ENCODE measurements around the gene MRTFB.

MRTFB gene

DNA sequence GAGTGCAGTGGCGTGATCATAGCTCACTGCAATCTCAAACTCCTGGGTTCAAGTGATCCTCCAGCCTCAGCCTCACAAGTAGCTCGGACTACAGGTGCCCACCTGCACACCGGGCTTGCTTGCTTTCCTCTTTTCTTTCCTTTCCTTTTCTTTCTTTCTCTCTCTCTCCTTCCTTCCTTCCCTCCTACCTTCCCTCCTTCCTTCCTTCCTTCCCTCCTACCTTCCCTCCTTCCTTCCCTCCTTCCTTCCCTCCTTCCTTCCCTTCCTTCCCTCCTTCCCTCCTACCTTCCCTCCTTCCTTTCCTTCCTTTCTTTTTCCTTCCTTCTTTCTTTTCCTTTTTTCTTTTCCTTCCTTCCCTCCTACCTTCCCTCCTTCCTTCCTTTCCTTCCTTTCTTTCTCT lies 225.5 kb downstream of the MRTFB start:
- DNase-seq, result no peak

DNA sequence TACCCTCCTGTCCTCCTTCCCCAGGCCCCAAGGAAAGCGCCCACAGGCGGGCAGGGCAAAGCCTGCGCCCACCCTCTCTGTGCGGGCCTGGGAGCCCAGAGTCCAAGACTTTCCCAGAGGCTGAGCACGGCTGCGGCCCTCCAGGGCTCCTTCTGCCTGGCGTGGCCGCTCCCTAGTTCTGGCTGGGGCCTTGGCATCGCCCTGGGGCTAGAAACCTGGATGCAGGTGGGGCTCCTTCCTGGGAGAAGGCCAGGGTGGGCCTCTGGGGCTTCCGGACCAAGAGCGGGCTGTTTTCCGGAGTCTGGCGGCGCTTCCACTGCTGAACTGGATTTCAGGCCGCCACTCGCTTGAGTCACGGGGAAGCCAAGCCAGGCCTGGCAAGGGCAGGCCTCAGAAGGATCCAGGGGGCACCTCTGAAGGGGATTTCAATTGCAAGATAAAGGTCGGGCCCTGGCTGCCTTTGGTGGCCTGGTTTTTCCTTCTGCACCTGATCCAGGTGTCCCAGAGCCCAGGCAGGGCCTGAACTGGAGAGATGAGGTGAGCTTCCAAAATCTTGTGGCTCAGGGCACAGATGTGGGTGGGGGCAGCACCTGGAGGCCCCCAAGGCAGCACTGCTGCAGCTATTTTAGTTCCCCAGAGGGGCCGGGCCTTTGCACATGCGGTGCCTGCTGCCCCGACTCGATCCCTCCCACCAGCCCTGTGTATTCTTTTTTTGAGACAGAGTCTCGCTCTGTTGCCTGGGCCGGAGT lies 227.4 kb downstream of the MRTFB start:
- no peak for DNase-seq

DNA sequence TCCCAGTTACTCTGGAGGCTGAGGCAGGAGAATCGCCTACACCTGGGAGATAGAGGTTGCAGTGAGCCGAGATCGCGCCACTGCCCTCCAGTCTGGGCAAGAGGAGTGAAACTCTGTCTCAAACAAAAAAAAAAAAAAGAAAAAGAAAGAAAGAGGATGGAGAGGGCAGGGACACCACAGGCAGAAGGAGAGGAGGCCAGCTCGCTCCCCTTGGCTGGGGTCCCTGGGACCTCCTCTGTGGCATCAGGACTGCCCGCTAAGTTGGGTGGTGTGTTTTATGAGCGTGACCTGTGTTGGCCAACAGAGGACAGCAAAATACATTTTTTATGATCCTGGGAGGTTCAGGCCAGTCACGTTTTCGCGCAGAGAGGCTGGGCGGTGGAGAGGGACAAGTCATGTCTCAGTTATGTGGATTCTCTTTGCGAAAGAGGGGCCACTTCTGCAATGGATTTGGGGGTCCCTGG lies 229.6 kb downstream of the MRTFB start:
- DNase-seq, result no peak

DNA sequence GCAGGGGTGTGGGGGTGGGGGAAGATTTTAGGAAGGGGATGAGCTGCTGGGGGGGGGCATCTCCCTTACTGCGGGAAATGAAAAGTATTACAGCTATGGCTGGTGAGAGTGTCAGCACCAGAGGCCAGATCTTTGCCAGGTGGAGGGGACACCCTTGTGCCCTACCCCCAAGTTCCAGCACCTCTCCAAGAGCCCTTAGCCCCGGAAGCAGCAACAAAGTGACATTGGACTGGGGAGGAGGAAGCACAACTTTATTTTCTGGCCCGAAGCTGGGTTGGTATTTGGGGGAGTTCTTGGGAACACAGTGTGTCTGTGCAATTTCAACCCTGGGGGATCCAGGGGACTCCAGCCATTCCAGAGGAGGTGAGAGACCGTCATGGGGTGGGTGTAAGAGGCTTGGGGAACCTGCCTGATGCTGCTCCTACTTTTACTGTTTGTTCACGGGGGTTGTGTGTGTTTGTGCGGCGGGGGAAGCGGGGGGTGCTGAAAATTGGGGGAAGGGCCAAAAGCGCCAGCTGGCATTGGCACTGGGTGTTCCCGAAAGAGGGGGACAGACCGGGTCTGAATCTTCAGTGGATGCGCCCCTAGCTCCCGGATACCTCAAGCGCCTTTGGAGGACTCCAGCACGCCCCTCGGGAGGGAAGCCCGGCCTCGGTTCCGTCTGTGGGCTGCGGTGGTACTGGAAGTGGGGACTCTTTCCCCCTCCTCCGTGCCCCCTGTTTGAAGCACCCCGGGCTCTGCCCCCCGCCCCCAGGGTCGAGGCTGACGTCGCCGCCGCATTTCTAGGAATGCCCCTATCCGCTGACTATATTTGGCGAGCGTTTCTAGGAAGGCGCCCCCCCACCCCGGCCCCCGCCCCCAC lies 230.3 kb downstream of the MRTFB start:
- no peak for DNase-seq

DNA sequence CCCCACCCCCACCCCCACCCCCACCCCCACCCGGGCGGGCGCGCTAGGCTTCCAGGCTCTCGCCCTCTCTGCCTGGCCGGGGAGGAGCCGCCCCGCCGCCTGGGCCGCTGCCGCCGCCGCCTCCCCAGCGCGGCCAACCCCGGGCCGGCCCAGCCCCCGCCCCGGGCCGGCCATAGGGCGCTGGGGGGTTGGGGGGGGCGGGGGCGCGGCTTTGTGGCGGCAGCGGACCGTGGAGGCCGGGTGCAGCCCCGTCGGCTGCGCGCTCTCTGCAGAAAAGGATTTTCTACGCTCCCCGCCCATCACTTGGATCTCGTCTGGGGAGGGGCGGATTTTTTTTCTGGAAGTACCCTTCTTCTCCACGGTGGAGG lies 230.9 kb downstream of the MRTFB start:
- DNase-seq, result no peak

DNA sequence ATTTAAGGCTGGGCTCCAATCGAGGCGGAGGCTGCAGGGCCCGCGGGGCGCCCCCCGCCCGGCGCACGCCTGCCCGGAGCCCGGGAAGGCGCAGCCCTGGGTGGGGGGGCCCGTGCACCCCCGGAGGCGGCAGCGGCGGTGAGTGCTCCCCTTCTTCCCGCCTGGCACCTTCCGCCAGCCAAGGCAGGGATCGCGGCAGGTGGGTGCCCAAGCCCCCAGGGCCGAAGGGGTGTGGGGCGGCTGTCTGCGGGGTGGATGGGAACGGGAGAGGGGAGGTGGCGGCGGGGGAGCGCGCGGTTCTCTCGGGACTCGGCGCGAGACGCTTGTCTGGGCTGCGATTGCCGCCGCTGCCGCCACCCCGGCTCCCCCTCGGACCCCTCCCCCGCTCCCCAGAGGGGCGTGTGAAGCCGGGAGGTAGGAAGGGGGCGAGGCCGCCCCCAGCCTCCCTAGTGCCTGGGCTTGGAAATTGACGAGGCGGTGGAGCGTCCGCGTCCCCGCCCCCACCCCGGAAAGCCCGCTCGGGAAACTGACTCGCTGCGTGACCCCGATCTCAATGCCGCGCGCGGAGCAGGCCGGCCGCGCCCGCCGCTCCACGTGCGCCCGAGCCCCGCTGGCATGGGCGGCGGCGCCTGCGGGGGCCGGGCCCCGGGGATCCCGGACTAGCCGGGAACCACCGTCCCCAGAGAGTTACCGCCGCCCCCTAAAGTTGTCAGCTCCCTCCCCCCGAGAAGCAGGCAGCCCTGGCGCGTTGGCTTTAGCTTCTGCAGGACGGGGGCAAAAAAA lies 231.5 kb downstream of the MRTFB start:
- no peak for DNase-seq

DNA sequence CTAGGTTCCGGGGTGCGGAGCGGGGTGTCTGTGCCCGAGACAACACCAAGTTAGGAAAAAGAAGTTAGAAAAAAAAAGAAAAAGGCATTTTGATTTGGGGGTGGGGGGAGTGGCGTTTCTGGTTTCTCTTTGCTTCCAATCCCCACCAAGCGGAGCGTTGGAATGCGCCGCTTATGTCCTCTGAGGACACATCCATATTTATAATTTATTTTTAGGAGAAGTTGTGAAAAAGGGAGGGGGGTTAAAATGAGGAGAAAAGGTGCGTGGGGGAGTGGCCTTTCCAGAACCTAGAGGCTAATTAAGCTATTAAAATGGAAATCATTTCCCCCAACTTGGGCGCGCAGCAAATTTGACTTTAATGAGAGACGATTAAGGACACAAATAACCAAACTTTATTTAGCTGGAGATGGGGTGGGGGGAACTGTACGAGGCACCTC lies 232.1 kb downstream of the MRTFB start:
- DNase-seq, result no peak

DNA sequence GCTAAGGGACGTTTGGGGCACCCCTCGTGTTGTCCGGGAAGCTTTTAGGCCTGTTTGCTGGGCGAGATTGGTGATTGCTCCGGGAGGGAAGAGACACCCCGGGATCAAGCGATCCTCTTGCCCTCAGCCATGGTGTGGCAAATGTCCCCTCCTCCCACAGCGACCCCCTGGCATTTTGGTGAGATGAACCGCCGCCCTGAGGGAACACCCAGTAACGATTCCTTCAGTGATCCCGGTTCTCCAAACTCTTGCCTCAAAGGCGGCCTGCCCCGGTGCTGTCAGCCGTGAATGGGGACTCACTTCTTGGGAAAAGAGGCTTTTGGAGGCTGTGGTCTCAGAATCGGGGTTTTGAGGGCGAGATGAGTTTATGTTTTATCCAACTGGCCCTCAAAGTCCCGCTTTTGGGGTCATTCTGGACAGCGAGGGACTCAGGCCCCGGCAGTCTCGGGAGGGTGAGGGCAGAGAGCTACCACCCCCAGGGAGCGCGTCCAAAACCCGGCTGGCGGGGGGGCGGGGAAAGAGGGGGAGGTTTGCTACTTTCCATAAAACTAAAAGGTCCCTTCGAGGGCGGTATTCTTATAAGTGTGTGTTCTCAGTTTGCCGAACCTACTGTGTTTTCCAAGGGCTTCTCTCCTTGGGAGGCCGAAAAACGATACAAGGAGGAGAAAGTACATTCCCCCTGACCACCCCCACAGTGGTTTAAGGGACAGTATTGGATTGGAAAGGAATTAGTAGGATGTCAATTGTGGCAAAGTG lies 232.7 kb downstream of the MRTFB start:
- no peak for DNase-seq

DNA sequence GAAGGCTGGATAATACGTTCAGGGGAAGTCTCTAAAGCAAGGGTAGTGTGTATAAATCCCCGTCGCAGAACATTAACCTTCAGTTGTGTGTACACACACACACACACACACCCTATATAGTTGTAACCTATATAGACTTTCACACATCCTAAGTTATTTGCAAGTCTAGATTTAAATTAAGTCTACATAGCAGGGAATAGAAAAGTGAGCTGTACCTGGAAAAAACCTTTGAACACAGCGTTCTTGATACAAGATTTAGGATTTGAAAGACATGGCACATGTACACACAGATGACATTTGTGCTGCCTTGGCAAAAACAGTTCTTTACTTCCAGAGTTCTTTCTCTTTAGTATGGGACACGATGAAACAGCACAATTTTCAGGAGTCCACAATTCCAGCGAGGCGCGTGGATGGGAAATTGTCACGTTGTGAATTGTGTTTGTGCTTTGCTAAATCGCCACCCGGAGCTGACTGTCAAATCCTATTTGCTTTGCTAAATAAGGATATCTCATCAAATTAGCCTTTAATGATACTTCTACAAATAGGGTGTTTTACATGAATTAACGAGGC lies 233.9 kb downstream of the MRTFB start:
- DNase-seq, result no peak

DNA sequence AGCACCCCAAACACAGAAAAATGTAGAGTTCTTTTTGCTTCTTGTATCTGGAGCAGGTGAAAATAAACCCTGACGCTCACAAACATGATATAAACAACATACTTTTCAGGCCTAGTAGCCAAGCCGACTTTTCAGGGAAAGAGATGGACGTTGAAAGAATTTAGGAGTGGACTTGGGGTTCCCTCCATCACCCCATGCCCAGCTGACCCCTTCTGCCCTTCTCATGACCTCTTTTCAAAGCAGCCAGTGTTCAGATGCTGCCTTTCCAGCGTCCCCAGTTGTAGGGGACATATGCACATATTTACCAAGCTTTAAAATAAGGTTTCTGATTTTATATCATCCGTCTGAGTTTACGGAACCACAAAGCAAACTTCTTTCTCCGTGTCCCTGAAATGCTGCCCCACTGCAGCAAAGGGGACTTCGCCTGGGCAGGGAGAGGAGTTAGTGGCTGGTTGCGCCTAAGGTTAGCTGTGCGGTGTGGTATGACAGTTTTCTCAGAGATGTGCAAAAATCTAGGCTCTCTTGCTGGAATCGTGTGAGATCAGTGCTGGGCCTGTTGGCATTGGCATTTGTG lies 235.5 kb downstream of the MRTFB start:
- DNase-seq, result no peak

DNA sequence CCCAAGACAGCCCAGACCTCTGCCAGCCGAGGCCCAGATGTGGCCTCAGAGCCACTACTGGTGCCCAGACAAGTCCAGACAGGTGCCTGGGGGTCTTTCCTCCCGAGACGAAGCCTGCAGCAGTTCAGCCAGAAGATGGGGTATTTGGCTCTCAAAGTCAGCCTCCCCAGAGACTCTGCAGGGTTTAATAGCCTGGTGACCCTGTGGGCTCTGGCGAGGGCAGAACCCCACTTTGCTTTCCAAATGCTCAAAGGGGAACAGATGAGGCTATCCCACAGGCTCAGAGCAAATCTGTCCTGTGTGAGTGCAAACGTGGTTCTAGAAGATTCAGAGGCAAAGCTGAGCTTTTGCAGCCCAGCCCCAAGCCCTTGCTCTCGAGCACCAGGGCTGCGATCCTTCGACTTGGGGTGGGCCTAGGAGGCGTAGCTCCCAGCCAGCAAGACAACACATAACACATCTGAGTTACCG lies 236.0 kb downstream of the MRTFB start:
- DNase-seq, result no peak

DNA sequence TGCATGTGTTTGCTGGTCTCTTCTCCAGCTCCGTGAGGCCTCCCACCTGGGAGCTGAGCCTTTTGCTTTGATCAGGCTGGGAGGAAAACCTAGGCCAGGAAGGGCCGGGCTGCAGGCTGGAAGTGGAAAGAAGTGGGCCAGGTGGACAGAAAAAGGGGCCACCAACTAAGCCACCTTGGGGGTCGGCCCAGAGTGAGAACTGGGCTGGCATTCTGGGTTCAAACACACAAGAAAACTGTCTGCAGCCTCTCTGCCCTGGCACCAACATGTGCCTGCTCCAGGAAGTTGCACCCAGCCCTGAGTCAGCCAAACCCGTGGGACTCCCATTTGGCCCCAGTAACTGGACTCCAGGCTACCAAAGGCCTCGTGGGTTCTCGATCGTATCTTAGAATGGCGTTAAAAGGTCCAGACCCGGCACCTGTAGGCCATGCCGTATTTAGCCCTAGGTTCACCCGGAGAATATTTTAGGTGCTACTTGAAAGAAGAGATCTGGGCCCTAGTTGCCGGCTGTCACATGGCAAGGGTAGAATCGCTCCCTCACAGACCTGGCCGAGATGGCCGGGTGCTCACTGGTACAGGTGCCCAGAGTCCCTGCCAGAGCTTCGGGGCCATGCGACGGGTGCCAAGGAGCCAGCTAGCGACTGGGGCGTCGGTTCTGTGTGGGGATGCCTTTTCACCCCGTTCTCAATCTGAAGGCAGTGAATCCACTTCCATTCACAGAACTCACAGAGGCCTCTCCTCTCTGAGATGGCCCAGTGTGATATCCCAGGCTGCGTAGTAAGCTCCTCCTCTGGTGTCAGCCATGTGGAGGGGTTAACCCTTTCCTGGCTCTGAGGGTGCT lies 236.6 kb downstream of the MRTFB start:
- DNase-seq, result no peak

DNA sequence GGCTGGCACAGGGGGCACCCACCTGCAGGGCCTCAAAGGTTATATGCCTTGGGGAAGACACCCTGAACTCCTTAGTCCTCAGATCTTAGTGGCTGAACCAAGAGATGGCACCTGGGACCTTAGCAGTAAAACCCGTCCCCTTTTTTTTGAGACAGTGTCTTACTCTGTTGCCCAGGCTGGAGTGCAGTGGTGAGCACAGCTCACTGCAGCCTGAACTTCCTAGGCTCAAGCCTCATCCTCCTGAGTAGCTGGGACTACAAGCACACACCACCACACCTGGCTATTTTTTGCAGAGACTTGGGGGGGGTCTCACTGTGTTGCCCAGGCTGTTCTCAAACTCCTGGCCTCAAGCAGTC lies 237.2 kb downstream of the MRTFB start:
- no peak for DNase-seq

DNA sequence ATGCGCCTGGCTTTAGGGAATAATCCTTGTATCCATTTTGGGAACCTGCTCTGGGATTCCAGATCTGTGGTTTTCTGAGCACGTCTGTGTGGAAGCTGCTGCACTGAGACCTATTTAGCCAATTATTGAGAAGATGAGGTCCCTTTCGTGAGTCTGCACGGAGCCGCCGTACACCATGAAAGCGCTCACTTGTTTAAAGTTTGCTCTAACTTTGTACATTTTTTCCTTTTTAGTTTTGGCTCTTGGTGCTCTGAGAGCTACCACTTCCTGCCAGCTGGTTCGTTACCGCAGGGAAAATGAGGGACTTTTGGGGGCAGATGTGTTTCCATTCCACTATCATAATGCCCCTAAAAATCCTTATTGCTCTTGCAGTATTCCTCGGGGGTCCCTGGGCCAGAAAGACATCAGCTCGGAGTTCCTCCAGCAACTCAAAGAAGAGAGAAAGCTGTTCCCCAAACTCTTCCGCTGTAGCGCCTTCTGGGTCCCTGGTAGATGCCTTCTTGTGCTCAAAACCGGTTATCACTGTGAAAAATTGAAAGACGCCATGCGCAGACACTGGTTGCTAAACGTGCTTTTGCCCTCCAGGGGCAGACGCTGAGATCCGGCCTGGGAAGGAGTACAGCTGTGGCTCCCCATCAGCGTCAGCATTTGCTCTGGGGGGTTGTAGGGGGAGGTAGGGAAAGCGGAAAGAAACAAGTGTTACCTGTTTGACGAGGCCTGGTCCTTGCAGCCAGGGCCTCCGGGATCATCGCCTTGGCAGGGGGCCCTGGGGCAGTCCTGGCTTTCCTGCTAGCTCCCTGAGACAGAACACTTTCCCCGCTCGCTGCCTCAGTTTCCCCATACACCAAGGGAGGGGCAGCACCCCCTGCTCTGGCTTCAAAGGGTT lies 238.1 kb downstream of the MRTFB start:
- DNase-seq, result no peak

DNA sequence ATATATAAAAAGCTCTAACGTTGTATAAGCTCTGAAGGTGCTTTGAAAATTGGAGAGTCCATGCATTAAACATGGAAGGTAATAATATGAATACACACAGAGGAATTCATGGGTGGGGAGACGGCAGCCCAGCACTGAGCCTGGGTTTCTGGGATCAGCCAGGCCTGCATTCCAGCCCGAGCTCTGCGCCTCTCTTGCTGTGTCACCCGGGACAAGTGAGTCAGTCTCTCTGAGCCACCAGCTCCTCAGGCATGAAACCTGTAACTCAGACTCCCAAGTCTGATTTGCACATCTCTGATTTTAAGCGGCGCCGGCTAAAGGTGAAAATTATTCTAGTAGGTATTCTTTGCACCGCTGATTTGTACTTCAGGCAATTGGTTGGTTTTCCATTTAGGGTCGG lies 238.8 kb downstream of the MRTFB start:
- no peak for DNase-seq

DNA sequence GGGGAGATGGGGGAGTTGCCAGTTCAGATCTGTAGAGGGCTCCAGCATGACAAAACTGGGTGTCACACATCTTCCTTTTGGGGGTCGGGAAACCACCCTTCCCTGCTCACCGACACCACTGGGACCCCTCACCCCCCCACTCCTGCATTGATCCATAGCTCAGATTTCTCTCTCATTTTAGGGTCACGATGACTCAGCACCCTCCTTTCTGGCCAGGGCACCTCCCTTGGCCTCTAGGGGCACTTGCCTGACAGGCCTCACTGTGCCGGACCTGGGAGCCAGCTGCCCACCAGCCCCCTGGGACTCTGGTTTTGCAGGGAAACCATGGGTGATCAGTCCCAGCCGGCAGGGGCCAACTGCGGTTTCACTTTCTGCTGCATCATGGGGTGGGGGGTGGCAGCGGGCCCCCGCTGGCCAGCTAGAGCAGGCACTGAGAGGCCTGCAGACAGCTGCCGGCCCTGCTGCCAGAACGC lies 239.4 kb downstream of the MRTFB start:
- DNase-seq, result no peak

DNA sequence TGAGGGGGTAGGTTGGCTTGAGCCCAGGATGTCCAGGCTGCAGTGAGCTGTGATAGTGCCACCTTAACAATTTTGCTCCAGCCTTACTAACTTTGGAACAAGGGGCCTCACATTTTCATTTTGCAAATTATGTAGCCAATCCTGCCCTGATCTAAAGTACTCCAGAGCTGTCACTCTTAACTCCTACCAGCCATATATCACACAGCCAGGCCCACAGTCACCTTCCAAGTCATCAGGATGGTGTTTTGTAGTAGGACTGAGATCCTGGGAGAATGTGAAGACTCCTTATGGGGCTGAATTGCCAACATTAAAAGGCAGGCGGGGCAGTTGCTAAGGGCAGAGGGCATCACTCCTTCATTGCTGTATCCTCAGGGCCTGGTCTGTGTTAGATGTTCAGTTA lies 243.0 kb downstream of the MRTFB start:
- DNase-seq, result no peak

DNA sequence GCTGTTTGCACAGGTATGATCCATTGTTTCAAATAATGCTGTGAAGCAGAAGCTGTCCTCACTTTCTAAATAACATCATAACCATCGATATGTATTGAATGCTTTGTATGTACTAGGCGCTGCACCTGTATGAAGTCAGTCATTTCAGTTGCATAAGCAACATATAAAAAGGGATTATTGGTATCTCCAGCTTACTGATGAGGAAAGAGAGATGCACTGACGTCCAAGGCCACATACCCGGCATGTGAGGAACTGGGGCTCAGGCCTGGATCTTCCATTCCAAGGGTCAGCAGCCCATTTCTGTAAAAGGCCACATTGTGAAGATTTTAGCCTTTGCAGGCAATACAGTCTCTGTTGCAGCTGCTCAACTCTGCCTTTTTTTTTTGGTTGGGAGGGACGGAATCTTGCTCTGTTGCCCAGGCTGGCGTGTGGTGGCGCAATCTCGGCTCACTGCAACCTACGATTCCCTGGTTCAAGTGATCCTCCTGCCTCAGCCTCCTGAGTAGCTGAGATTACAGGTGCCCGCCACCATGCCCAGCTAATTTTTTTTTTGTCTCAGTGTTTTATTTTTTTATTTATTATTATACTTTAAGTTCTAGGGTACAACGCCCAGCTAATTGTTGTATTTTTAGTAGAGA lies 244.7 kb downstream of the MRTFB start:
- no peak for DNase-seq

Data from activated CD4-positive, CD25-positive, alpha-beta regulatory T cell (primary cell).